Middle frontal gyrus (tissue), 1 donor: ENCODE data around the gene POLR3A.

Experiments used
- DNase-seq: peaks from one replicate; pipeline ENCODE4 v3.0.0-alpha.2; 2015; ENCODE audit warnings: low spot score; ENCODE audit errors: extremely low spot score

POLR3A gene

DNA sequence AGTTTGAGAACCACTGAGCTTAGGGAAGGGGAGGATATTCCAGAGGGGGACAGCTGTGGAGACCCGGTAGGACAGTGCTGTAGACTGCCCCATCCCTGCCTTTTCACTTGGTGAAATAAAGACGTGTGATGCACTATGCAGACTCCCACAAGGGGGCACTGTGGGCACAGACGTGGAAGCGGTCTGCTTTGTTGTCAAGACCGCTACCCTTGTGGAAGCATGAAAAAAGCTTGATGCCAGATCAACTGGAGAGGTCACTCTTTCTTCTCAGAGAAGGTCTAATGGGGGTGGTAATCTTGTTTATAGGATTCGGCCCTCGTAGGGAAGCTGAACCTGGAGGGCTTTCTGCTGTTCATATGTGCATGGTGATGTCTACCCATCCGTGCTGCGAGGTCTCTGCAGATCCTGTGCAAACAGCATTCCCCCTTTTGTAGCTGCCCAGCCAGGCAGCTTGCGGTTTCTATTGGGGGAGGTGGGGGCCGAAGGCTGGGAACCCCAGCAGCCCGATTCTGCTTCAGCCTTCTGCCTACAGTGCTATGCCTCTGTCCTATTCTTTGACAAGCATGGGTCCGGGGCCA, 18.1 kb upstream of the POLR3A start:
- DNase-seq, result peak; percentile 84

DNA sequence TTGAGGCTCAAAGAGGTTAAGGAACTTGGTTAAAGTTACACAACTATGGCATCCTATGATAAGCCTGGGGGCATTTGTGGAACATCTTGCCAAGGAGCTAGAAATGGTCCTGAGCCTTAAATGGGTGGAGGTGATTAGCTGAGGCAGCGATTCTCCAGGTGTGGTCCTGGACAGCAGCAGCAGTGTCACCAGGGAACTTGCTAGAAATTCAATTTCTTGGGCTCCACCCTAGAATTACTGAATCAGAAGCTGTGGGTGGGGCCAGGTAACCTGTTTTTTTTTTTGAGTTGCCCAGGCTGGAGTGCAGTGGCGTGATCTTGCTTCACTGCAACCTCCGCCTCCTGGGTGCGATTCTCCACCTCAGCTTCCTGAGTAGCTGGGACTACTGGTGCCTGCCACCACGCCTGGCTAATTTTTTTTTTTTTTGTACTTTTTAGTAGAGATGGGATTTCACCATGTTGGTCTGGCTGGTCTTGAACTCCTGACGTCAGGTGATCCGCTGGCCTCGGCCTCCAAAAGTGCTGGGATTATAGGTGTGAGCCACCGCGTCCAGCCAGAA, 17.5 kb upstream of the POLR3A start:
- no peak for DNase-seq

DNA sequence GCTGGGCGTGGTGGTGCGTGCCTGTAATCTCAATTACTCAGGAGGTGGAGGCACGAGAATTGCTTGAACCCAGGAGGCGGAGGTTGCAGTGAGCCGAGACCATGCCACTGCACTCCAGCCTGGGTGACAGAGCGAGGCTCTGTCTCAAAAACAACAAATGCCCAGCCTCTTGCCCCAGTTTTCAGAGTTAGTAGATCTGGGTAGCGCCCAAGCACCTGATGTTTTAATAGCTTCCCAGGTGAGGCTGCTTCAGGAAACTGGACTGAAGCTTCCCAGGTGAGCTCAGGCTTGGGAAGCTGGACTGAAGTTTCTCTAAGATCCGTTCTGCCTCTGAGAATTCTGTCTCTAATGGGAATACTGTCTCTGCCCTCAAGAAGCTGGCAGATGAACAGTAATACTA, 16.5 kb upstream of the POLR3A start:
- DNase-seq, result no peak

DNA sequence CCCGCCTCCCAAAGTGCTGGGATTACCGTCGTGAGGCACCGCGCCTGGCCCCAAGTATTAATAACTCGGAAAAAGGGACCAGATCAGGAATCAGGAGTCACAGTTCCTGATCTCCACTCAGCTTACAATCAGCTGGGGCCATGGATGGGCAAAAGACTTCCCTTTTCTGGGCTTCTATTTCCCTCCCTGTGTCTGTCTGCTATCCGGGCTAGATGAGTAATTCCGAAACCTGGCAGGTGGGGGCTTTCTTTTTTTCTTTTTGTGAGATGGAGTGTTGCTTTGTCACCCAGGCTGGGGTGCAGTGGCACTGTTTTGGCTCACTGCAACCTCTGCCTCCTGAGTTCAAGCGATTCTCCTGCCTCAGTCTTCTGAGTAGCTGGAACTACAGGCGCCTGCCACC, 15.9 kb upstream of the POLR3A start:
- DNase-seq, result no peak

DNA sequence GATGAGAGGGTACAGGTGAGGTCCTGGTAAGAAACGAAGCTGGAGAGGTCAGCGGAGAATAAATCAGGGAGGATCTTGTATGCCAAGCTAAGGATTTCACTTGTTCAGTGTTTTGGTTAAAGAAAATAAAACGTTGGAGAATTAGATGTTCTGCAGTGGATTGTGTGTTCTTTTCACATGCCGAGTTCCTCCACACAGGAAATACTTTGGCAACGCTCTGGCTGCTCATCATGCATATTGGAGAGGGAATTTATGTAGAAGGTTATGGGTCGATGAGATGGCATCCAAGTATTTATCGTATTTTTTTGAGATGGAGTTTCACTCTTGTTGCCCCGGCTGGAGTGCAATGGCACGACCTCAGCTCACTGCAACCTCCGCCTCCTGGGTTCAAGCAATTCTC, 15.4 kb upstream of the POLR3A start:
- DNase-seq, result no peak

DNA sequence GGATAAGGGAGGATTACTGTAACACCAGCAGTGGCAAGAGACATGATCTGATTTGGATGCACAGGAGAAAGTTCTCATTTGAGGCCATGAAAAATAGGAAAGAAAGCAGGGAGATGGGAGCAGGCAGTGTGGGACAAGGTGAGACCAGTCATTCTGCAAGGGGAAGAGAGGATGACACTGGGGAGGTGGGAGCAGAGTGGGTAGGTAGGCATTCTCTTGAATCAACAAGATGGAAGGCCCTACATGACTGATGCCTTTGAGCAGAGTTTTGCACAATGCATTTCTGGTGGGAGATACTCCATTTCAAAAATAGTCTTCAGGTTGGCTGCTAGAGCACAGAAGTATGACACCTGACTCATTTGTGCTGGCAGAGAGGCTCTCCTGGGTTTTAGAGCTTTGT, 14.9 kb upstream of the POLR3A start:
- no peak for DNase-seq

DNA sequence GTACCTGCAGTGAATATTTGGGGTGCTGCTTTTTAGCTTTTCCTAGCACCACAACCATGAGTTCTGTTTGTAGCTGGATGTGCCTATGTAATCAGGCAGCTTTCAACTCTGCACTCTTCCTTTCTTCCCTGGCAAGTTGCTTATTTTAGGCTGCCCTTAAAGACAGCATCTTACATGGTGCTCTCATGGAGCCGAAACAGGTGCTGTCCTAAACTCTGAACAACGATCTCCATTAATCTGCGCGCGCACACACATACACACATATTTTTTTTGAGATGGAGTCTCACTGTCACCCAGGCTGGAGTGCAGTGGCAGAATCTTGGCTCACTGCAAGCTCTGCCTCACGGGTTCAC, 13.4 kb upstream of the POLR3A start:
- DNase-seq, result no peak

DNA sequence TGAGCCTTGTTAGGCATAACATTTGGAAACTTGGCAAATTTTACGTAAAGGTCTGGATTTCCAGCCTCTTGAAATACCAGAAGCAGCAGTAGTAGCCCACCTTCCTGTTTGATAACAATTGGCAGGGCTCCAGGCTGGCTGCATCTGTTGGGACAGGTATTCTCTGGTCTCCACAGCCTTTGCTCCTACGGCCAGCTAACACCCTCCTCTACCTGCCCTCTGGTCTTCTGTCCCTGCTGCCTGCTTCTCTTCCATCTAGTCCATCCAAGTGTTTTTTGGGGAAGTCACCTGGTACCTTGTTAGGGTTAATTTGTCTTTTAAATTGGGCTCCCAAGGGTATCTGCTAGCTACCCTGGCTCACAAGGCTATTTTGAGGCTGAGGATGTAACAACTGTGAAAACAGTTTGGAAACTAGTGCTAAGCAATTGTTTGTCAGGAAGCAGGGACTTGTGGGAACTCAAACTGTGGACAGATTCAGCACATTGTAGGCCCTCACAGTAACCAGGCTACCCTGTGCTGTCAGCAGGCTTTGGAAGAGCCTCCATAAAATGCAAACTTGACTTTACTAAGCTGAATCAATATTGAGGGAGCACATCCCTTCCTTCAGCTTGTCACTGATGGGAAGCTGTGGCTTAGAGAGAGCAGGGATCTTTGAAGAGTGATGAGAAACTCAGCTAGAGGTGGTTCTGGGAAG, 12.9 kb upstream of the POLR3A start:
- DNase-seq, result no peak

DNA sequence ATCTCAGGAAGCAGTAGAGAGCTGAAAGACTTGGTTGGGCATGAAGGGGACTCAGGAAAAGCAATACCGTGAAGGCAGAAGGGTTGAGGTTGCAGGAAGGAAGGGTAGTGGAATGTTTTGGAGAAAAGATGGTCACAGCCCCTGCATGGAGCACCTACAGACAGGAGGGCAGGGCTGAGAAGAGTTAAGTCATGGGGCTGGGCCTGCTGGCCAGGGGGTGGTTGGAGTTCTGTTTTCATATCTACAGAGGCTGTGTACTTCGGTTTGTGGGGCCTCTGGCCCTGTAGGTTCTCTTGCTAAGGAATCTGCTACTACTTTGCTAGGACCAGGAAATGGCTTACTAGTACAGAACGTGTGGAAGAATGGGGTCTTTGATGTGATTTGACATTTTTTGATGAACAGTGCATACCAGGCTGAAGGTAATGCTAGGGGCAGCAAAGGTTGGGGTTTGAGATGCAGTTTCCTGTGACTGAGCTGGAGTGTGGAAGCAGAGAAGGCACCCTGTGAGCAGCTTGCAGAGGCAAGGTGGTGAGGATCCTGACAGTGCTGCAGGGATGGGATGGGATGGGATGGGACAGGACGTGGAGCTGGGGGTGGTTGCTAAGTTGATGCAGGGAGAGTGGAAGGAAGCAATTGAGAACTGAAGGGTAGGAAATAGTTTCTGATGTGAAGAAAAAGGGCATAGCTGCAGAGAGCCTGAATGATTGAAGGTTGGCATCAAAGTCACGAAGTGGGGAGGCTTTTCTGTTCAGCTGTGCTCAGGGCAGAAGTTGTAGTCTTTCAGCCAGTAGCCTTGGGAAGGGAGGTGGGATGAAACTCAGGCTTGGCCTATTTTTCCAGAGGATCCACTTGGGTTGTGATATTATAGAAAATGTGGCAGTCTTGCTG, 12.1 kb upstream of the POLR3A start:
- DNase-seq, result no peak

DNA sequence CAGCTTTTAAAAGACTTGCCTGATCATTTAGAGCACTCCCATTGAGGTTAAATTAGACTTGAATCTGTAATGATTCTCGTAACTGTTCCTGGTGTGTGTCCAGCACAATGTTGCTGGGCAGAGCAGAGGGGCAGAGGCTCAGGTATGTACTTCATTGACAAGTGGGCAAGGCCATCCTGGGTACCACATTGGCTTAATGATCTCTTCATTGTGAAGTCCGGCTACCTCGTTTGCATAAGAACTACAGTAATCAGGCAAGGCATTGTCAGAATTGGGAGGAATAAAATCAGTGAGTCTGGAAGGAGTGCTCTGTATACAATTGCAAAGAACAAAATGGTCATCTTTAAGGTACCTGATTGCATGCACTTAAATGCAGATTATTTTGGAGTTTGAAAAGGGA, 10.4 kb upstream of the POLR3A start:
- DNase-seq, result no peak

DNA sequence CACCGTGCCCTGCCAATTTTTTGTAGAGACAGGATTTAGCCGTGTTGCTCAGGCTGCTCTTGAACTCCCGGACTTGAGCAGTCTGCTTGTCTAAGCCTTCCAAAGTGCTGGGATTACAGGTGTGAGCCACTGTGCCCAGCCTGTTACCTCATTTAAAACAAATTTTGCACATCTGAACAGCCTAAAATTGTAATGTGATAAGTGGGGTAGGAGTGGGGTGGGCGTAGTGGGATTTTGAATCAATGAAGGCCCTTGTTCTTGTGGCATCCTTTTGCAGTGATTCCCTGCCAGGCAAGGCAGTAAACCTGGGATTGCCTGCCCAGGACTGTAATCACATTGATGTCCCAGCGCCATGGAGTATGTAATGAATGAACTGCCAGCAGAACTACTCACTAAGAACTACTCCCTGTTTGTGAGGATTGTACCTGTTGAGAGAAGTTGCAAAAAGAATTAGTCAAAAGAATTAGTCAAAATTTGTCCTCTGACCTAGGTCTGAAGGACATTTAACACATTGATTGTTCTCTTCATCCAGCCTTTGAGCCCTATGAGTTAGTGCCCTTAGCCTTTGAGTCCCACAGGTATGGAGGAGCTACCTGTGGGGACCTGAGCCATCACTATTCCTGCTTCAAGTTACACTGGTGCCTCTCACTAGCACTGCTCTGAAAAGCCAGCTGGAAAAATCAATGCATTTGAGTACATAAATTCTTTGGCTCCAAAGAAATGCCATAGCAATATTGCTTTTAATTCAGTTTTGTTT, 9.7 kb upstream of the POLR3A start:
- no peak for DNase-seq

DNA sequence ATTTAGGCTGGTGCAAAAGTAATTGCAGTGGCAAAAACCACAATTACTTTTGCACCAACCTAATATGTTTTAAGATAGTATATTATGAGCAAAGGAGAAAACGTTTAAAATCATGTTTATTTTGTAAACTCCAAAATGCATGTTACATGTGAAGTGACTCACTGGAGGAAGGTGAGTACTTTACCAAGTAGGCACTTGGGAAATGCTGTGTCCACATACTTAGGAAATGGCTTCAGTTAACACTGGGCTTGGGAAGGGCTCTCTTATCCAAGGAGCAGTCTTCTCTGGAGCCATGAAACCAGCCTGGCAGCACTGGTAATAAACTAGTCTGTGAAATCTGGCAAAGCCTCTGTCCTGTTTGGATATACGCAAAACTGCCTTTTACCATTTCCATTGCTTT, 8.8 kb upstream of the POLR3A start:
- DNase-seq, result no peak

DNA sequence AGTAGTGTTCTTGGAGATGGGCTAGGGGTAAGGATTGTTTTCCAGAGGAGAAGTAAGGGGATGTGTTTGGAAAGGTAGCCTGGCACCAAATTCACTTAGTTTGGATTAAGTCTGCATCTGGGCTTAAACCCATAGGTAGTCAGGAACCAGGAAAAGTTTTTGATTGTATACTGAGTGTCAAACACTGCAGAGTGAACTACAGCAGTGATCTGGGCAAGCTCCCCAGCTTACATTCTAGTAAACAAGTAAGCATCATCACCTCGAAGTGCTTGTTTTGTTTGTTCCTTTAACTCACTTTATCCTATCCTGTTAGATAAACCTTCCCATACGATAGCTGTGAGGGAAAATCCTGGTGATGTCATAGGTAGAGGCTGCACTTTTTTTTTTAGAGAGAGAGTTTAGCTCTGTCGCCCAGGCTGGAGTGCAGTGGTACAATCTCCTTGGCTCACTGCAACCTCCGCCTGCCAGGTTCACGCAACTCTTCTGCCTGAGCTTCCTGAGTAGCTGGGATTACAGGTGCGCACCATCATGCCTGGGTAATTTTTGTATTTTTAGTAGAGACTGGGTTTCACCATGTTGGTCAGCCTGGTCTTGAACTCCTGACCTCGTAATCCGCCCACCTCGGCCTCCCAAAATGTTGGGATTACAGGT, 6.7 kb upstream of the POLR3A start:
- DNase-seq, result no peak

DNA sequence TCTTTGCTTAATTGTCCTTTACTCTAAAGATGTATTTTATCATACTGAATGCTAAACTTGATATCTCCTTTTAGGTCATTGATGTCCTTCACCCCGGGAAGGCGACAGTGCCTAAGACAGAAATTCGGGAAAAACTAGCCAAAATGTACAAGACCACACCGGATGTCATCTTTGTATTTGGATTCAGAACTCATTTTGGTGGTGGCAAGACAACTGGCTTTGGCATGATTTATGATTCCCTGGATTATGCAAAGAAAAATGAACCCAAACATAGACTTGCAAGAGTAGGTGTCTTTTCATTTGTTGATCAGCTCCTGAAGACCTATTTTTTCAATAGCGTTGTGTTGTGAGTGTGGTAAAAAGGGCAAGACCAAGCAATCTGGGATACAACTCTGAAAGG, 6.1 kb upstream of the POLR3A start:
- no peak for DNase-seq

DNA sequence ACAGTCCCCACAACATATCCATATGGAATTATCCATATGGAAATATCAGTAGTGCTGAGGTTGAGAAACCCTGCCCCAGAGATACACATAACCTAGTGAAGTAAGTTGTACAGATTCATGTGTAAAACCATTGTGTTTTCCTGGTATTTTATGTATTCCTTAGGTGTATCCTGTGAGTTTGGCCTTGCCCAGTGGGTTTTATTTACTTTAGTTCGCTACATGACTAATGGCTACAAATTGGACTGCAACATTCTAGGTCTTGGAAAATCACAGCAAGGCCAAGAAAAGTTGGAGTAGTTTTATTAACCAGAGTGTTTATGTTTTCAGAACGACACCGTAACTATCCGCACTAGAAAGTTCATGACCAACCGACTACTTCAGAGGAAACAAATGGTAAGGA, 5.7 kb upstream of the POLR3A start:
- no peak for DNase-seq

DNA sequence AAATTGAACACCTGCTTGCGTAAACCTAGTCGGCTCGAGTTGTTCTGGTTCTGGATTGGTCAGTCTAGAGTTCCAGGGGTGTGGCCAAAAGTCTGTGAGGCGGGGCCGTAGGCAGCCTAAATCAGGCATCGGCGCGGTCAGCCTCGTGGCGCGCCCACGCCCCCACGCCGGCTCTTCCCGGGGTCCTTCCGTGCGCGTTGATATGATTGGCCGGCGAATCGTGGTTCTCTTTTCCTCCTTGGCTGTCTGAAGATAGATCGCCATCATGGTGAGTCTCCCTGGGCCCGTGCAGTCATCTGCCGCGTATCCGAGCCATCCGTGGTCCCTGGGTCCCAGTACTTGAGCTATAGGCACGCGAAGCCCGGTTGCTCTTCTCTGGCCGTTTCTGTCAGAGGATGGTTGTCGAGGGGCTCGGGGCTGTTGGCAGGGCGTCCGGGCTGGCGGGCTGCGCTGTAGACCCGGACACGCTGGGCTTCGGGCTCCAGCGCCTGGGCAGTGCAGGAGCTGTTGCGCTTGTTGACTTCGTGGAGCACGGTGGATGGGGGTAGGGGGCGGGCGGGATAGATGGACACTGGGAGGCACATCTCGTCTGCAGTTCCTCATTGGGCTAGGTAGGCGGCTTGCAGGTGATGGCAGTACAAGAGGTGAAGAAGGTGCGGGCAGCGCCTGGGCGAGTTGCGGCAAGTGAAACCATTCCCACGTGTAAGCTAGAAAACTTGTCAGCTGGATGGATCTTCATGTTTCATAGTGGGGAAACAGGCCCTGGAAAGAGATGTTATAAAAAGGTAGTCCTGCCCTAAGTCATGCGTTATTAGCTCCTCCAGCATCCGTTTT, 4.5 kb upstream of the POLR3A start, which contains the start of gene RPS24:
Gene RPS24 (plus strand): TSS at position 227 of the 834 bp plus-strand sequence. CDS start 39 bp downstream, at position 266.
- peak; percentile 95 for DNase-seq

DNA sequence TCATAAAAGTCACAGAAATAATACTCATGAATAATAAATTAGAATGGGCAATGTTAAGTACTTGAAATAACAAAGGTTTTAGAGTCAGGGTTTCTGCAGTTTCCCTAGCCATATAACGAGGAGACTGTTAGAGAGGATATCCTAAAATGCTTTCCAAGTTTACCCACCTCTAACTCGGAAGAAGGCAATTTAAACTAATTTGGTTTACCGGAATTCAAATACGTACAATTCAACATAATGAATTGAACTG, 4.0 kb upstream of the POLR3A start:
- no peak for DNase-seq

DNA sequence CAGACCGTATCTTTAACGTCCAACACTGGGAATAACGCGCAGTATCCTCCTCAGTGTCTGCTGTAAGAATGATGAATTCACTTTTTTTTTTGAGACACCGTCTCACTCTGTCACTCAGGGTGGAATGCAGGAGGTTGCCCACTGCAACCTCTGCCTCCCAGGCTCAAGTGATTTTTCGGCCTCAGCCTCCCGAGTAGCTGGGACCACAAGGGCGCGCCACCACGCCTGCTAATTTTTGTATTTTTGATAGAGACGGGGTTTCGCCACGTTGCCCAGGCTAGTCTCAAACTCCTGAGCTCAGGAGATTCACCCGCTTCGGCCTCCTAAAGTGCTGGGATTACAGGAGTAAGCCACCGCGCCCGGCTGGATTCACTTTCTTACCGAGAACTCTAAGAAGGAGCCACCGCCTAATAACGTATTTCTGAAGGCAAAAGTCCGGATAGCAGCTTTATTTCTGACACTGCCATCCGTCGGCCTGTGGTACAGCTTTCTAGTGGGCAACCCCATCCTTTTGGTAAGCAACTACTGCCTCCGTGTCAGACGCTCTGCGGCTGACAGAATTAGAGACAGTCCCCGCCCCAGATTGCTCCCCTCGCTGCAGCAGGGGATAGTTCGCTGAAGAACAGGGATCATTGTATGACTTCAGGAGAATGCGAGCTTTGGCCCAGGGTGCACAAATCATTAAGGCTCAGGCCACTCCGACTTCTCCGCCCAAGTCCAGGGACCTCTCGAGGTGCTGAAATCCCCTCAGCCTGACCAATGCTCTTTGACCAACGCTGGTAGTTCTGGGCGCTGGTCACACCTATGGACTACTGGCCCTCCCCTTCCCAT, 662 bp downstream of the POLR3A start:
- DNase-seq, result no peak

DNA sequence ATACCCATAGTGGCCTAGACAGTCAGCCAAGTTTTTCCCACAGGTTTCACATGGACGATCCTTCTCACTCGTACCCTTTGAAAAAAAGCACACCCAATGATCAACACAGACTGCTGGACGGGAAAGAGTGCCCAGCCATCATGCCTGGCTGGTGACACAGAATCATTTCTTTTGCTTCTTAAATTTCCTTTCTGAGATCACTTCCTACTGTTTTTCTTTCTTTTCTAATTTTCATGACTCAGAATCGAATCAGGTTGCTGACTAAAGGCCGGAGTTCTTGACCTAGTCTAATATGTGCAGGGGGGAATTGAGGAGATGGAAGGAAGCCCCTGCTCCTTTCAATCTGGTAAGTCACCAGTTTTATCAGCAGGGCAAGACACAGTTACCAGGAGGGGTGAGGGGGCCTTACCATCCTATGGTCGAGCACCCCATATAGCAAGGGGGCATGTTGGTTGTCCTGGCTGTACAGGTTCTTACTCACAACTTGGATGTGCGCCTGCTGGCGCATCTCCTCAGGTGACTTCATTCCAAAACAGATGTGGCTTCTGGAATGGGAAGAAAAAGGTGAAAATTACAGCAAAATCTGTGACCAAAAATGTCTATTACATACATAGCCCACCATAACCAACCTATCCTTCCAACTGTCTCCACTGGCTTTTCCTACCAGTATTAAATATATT, 3.5 kb downstream of the POLR3A start:
- no peak for DNase-seq
